Body of pancreas (tissue), 4 donors: ENCODE data around the gene ARID5B.

Source experiments
- CTCF ChIP-seq, 7 experiments: fragments of 450-650 bp in 4 of 7; fragments of 200-600 bp in 3 of 7; sonication (generic) in 3 of 7; IDR thresholded peaks; one replicate each; pipeline ENCODE4 v1.5.1; 2016 to 2019; ENCODE audit warnings: antibody characterized with exemption in 7 of 7
- POLR2A ChIP-seq, 3 donors: fragments of 450-650 bp; IDR thresholded peaks; one replicate each; pipeline ENCODE4 v1.6.1; 2016; ENCODE audit warnings: antibody characterized with exemption in 3 of 3, mild to moderate bottlenecking in 2 of 3

- TF ChIP-seq CTCF (IDR thresholded peaks at IDR 0.05) (no peak), POLR2A (IDR thresholded peaks at IDR 0.05) (no peak)
These were observed 43.8 kb upstream of the ARID5B start for GRCh38 chr10:61857746-61858145.
